GM12864 (cell line): ENCODE data around the gene ARHGAP8.

Experiments used
- DNase-seq: peaks from one replicate; pipeline ENCODE4 v3.0.0-alpha.2; 2011; ENCODE audit warnings: low read depth
- H3K4me3 ChIP-seq: 2 replicates; pipeline ENCODE4 v1.5.1; 2011; ENCODE audit warnings: mild to moderate bottlenecking, low read depth, low read length, control low read depth
- TF ChIP-seq, protein P1 (sequence below): IDR thresholded peaks from 2 replicates; pipeline ENCODE4 v1.5.1; 2011; ENCODE audit warnings: low read depth, mild to moderate bottlenecking, moderate library complexity, low read length, control low read depth, inconsistent platforms; ENCODE audit errors: missing control alignments

ARHGAP8 gene

DNA sequence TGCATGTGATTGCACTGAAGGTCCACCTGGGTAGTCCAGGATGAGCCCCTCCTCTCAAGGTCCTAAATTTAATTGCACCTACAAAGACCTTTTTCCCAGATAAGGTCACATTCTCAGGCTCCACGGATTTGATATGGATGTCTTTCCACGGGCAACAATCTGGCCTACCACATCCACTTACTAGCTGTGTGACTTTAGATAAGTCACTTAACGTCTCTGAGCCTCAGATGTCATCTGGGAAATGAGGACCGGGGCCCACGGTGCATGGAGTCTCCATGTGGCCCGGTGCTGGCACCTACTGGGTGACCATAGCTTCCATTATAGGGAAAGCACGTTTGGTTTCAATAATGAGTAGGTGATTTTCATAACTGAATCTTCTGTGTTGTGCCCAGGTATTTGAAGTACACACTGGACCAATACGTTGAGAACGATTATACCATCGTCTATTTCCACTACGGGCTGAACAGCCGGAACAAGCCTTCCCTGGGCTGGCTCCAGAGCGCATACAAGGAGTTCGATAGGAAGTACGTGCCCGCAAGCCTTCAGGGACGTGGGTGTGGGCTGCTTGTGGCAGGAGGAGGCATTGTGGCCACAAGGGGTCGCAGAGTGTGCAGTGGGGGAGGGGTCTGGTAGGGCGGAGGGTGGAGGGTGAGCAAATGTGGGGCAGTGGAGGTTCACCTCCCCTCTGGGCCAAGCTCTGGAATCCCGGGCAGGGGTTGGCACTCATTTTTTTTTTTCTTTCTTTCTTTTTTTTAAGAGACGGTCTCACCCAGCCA, 55.7 kb downstream of the ARHGAP8 start:
- H3K4me3 ChIP-seq, result no peak overlapping the region
- TF ChIP-seq, protein P1, sequence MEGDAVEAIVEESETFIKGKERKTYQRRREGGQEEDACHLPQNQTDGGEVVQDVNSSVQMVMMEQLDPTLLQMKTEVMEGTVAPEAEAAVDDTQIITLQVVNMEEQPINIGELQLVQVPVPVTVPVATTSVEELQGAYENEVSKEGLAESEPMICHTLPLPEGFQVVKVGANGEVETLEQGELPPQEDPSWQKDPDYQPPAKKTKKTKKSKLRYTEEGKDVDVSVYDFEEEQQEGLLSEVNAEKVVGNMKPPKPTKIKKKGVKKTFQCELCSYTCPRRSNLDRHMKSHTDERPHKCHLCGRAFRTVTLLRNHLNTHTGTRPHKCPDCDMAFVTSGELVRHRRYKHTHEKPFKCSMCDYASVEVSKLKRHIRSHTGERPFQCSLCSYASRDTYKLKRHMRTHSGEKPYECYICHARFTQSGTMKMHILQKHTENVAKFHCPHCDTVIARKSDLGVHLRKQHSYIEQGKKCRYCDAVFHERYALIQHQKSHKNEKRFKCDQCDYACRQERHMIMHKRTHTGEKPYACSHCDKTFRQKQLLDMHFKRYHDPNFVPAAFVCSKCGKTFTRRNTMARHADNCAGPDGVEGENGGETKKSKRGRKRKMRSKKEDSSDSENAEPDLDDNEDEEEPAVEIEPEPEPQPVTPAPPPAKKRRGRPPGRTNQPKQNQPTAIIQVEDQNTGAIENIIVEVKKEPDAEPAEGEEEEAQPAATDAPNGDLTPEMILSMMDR, result no peak
- DNase-seq, result no peak

- TF ChIP-seq, protein P1, result no peak
- DNase-seq, result no peak
- no peak overlapping the region for H3K4me3 ChIP-seq
Measured at GRCh38 chr22:44809456-44809855, 57.1 kb downstream of the ARHGAP8 start.

GRCh38 chr22:44811141-44811540, 58.8 kb downstream of the ARHGAP8 start:
- no peak for DNase-seq
- TF ChIP-seq, protein P1, result no peak
- no peak overlapping the region for H3K4me3 ChIP-seq

- no peak for DNase-seq
- H3K4me3 ChIP-seq, result no peak overlapping the region
- TF ChIP-seq, protein P1, result no peak
Measured at GRCh38 chr22:44813416-44813815, 61.0 kb downstream of the ARHGAP8 start.

DNA sequence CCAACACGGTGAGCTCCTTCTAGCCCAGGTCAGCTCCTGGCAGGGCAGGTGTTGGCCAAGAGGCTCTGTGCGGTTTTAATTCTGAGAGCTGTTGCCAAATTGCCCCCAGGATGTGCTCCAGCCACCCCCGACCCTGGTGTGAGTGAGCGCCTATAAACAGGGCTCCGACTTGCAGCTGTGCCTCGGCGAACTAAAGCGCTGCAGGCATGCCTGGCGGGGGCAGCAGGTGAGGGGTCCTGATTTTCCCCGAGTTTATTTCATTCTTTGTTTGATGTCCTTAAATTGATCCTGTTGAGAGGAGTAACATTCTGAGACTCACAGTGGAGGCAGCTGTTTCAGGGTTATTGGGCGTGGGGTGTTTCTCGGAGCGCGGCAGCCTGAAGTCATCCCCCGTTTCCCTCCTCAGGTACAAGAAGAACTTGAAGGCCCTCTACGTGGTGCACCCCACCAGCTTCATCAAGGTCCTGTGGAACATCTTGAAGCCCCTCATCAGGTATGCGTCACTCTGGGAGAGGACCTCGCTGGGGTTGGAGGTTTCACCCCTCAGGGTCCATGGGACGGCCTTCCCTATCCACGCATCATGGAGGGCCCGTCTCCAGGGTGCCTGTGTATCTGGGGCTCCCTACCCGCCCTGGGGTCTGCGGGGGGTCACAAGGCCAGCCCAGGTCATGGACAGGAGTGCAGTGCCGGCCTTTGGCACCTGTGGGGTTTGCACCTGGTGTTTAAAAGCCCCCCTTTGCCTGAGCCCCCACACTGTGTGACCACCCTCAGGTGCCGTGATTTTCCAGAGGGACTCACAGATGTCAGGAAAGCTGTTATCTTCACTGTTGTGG, 62.1 kb downstream of the ARHGAP8 start:
- TF ChIP-seq, protein P1, result no peak
- no peak overlapping the region for H3K4me3 ChIP-seq
- DNase-seq, result no peak

DNA sequence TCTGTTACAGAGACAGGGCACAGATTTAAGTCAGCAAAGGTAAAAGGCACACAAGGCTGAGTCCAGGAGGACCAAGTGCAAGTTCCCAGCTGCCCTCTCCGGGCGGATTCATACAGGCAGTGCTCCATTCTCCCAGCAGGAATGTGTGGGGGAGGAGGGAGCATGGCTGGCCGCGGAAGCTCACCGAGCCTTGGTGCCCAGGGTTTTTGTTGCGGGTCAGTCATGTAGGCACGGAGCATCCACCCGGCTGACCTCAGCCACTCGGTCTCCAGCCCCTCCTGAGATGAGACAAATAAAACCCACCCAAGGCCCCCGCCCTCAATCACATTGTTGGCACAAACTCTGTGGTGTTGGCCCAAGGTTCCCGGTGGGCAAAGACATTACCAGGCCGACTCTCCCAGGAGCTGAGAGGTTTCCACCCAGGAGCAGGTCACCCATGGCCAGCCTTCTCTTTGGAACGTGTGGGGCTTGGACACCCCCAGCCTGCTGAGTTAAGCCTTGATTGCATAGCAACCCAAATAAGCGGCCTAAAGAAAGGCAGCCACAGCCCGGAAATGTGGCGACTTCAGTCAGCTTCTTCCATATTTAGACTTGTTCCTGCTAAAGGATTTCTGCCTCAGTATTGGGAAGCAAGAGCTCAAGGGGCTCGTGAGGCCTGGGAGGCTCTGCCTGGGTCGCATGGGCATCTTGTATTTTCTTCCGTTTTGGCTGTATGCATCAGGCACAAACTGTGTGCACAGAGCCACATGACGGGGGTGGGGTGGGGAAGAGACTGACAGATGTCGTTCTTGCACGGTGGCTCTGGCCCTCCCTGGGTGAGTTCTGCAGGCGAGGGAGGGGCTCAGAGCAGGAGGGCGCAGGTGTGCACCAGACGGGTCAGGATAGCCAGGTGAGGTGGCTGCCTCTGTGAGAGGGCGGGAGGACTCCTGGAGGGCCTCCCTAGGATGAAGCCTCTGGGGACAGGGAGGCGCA, 63.0 kb downstream of the ARHGAP8 start:
- DNase-seq, result no peak
- TF ChIP-seq, protein P1, result no peak
- no peak overlapping the region for H3K4me3 ChIP-seq
